Measurements from ENCODE around the gene TCN2.

DNA sequence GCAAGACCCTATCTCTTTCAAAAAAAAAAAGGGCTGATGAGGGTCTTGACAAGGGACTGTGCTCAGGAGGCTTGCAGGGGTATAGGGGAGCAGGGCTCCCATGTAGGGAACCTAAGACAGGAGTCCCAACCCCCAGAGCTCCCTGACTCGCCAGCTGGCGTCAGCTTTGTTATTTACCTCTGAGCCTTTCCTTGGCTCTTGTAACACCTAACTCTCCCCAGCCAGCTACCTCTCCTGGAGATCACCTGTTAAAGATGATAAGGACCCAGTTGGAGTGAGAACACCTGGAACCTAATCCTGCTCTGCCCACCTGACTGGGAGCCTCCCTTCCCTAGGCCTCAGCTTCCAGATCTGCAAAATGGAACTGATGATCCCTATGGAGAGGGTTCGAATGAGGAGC lies 41.9 kb downstream of the TCN2 start:
- no peak for TF ChIP-seq EZH2 (IDR thresholded peaks at IDR 0.05; ENCODE audit: insufficient read depth, poor library complexity, severe bottlenecking)
- no peak for TF ChIP-seq EZH2phosphoT487 (IDR thresholded peaks at IDR 0.05; ENCODE audit: insufficient read depth, low read depth)

All from GM23248 (cell line).